Endothelial cell of umbilical vein (primary cell): ENCODE measurements around the gene GPATCH2.

ENCODE experiments used
- EZH2 ChIP-seq: IDR thresholded peaks from 2 replicates; pipeline ENCODE4 v1.6.1; 2012; ENCODE audit warnings: borderline replicate concordance, low read depth, mild to moderate bottlenecking, moderate library complexity, low read length, inconsistent platforms; ENCODE audit not compliant: severe bottlenecking
- FOS ChIP-seq: IDR thresholded peaks from 2 replicates; pipeline ENCODE4 v1.6.1; 2011; ENCODE audit warnings: mild to moderate bottlenecking, low read length, moderate library complexity, borderline replicate concordance; ENCODE audit not compliant: insufficient read depth
- GATA2 ChIP-seq: IDR thresholded peaks from 2 replicates; pipeline ENCODE4 v1.7.0; 2011; ENCODE audit warnings: low read depth, mild to moderate bottlenecking, moderate library complexity, mixed read lengths, low read length; ENCODE audit not compliant: insufficient read length, insufficient read depth
- MYC ChIP-seq: IDR thresholded peaks from one replicate; pipeline ENCODE4 v1.6.1; 2011; ENCODE audit warnings: mild to moderate bottlenecking, low read depth, low read length
- POLR2A ChIP-seq: IDR thresholded peaks from 2 replicates; pipeline ENCODE4 v1.6.1; 2012; ENCODE audit warnings: low read depth, mild to moderate bottlenecking, control low read depth, low read length
- POLR2AphosphoS5 ChIP-seq: IDR thresholded peaks from 2 replicates; pipeline ENCODE4 v1.6.1; 2012; ENCODE audit warnings: low read depth, mild to moderate bottlenecking, control low read depth, low read length, moderate library complexity; ENCODE audit not compliant: insufficient read depth
- TF ChIP-seq, protein P1 (sequence below), 2 donors: IDR thresholded peaks; 1 replicate in 1 of 2; 2 replicates in 1 of 2; pipeline ENCODE4 v1.5.1; 2011; ENCODE audit warnings: low read length in 2 of 2, mild to moderate bottlenecking in 2 of 2, moderate library complexity in 2 of 2, control low read depth in 1 of 2, inconsistent platforms in 1 of 2, low read depth in 1 of 2; ENCODE audit not compliant: insufficient read depth in 1 of 2; ENCODE audit errors: extremely low read depth in 1 of 2
- TF ChIP-seq, protein P2 (sequence below): IDR thresholded peaks from 2 replicates; pipeline ENCODE4 v1.6.1; 2011; ENCODE audit not compliant: insufficient read depth, insufficient read length

DNA sequence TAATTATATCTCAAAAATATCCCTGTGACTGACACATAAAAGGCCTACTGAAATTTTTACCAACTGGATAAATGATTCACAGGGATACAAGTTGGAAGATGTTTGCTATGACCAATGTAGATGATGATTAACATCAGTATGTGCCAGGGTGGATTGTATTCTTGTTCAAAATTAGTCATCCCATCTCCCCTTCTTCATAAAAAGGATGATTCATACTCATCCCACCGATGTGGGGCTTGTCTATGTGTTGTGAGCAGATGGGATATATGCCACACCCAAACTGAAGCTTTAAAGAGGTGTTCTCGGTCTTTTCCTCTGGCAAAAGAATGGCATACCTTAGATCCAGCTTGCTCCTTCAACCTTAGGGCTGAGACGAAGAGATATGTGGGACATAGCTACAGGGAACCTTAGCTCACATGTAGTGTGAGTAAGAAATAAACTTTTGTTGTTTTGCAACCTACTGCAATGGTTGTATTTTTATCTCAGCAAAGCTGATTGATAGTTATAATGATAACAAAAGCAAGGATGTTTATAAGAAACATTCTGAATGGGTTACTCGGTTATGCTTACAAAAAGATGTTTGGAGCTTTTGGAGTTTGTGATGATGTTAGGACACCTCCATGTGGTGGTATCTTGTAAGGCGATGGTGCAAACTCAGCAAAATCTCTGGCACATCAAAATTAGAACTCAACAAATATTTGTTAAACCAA lies 29.6 kb upstream of the GPATCH2 start:
- TF ChIP-seq, protein P1, sequence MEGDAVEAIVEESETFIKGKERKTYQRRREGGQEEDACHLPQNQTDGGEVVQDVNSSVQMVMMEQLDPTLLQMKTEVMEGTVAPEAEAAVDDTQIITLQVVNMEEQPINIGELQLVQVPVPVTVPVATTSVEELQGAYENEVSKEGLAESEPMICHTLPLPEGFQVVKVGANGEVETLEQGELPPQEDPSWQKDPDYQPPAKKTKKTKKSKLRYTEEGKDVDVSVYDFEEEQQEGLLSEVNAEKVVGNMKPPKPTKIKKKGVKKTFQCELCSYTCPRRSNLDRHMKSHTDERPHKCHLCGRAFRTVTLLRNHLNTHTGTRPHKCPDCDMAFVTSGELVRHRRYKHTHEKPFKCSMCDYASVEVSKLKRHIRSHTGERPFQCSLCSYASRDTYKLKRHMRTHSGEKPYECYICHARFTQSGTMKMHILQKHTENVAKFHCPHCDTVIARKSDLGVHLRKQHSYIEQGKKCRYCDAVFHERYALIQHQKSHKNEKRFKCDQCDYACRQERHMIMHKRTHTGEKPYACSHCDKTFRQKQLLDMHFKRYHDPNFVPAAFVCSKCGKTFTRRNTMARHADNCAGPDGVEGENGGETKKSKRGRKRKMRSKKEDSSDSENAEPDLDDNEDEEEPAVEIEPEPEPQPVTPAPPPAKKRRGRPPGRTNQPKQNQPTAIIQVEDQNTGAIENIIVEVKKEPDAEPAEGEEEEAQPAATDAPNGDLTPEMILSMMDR (IDR thresholded peaks at IDR 0.05; ENCODE audit: extremely low read depth in 1 of 2, insufficient read depth in 1 of 2, low read depth in 1 of 2, low read length in 2 of 2), result peak; percentile 20 to 43
- TF ChIP-seq, protein P2, sequence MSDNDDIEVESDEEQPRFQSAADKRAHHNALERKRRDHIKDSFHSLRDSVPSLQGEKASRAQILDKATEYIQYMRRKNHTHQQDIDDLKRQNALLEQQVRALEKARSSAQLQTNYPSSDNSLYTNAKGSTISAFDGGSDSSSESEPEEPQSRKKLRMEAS, result no peak
- TF ChIP-seq FOS (peak; percentile 34), EZH2 (no peak), POLR2A (no peak), MYC (no peak), GATA2 (no peak), POLR2AphosphoS5 (no peak)
